ENCODE data around the gene ACY1.

- no peak for TF ChIP-seq POLR2A (IDR thresholded peaks at IDR 0.05)
- no peak for TF ChIP-seq CTCF (IDR thresholded peaks at IDR 0.05)
Observed at GRCh38 chr3:52017586-52017985, 34.3 kb downstream of the ACY1 start.

All from suprapubic skin (tissue), 3 donors.